Nephron progenitor cell (in vitro differentiated cells): ENCODE measurements around the gene FBXL7.

Source experiments
- DNase-seq: peaks from one replicate; pipeline ENCODE4 v3.0.0; 2021
- H3K27ac Mint-ChIP-seq: 2 replicates; pipeline ENCODE4 v1.8.0; 2021; ENCODE audit warnings: mild to moderate bottlenecking, moderate library complexity, mixed read lengths
- H3K27me3 Mint-ChIP-seq: 2 replicates; pipeline ENCODE4 v1.8.0; 2021; ENCODE audit warnings: mild to moderate bottlenecking, low read depth, mixed read lengths; ENCODE audit not compliant: poor library complexity
- H3K36me3 Mint-ChIP-seq: 2 replicates; pipeline ENCODE4 v1.8.0; 2021; ENCODE audit warnings: low read depth, mixed read lengths
- H3K4me1 Mint-ChIP-seq: 2 replicates; pipeline ENCODE4 v1.8.0; 2021; ENCODE audit warnings: mixed read lengths
- H3K4me3 Mint-ChIP-seq: 2 replicates; pipeline ENCODE4 v1.8.0; 2021; ENCODE audit warnings: mild to moderate bottlenecking, moderate library complexity, mixed read lengths
- H3K9me3 Mint-ChIP-seq: 2 replicates; pipeline ENCODE4 v1.8.0; 2021; ENCODE audit warnings: mild to moderate bottlenecking, moderate library complexity, mixed read lengths
- CTCF ChIP-seq: fragments of 200-600 bp; sonication (generic); IDR thresholded peaks from 2 replicates; pipeline ENCODE4 v1.5.0; 2021; ENCODE audit warnings: antibody characterized with exemption

The FBXL7 gene

DNA sequence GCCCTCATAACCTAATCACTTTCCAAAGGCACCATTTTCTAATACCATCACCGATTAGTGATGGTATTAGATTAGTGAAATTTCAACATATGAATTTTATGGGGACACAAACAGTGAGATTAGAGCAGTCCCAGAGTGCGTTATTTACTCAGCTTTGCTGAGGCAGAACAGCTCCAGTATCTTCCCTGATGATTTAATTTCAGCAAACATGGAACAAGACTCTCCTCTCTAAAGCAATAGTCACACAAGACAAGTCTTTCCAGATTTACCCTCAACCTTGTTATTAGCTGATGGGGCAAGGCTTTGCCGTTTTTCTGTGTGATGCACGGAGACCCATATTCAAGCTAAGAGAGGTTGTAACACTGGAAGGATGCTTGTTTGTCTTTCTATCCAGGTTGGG lies 333.4 kb downstream of the FBXL7 start:
- no peaks in the 10 kb centered on the region for H3K36me3 Mint-ChIP-seq
- no peak overlapping the region for H3K27ac Mint-ChIP-seq
- H3K9me3 Mint-ChIP-seq, result no peaks in the 10 kb centered on the region
- DNase-seq, result no peak
- H3K27me3 Mint-ChIP-seq, result no peaks in the 10 kb centered on the region
- no peak overlapping the region for H3K4me3 Mint-ChIP-seq
- H3K4me1 Mint-ChIP-seq, result no peaks in the 10 kb centered on the region
- no peak for TF ChIP-seq CTCF

GRCh38 chr5:15834596-15835245 lies 334.7 kb downstream of the FBXL7 start:
- Mint-ChIP-seq H3K4me1 (no peaks in the 10 kb centered on the region), H3K27ac (no peak overlapping the region), H3K9me3 (peaks cover 2% of the 10 kb centered on the region), H3K36me3 (no peaks in the 10 kb centered on the region), H3K27me3 (no peaks in the 10 kb centered on the region), H3K4me3 (no peak overlapping the region)
- DNase-seq, result no peak
- no peak for TF ChIP-seq CTCF

DNA sequence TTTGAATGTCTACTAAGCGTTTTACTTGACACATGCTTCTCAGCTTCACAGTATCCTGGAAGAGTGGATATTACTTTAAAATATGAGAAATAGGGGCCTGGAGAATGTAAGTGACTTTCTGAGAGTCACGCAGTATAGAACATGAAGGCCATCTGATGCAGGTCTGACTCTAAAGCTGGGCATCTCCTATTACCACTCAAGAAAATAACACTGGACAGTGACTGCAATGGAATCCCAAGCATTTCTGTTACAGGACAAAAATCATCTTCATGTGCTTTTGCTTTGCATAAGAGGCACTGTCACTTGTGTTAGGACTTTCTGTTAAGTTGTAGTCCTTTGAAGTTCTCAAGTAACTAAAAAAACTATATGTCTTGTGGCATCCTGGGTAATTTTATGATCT lies 335.5 kb downstream of the FBXL7 start:
- no peak for DNase-seq
- H3K36me3 Mint-ChIP-seq, result no peaks in the 10 kb centered on the region
- H3K4me3 Mint-ChIP-seq, result no peak overlapping the region
- no peak overlapping the region for H3K27ac Mint-ChIP-seq
- peaks cover 8% of the 10 kb centered on the region for H3K9me3 Mint-ChIP-seq
- TF ChIP-seq CTCF, result no peak
- no peaks in the 10 kb centered on the region for H3K27me3 Mint-ChIP-seq
- H3K4me1 Mint-ChIP-seq, result no peaks in the 10 kb centered on the region

DNA sequence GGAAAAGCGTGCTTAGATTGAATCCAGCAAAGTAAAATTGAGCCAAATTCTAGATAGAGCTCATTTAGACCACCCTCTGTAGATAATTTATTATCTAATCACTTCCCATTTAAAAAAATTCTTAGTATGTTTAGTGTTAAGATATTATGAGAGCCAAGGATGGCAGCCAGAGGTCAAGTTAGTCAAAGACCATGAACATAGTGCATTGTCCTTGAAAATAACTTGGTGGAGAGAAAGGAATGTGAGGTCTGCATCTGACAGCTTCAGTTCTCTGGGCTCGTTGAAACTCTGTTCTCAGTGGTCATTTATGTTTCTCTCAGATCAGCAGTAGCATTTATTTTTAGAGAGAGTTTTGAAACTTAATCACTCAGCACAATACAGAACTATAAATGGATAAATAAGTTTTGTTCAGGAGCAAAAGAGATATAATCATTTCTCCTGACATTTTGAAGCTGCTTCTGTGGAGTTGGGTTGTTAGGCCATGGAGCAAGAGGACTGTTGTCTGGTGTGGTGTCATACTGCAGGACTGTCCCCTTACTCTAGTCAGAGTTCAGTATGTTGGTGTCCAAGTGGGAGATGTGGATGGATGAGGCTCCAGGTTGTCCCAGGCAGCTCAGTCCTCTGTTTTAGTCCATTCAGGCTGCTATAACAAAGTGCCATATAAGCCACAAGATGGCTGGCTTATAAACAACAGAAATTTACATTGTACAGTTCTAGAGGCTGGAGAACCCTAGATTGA lies 337.7 kb downstream of the FBXL7 start:
- Mint-ChIP-seq H3K9me3 (peaks cover 24% of the 10 kb centered on the region), H3K36me3 (peaks cover 3% of the 10 kb centered on the region), H3K27ac (no peak overlapping the region), H3K27me3 (peaks cover 3% of the 10 kb centered on the region), H3K4me3 (no peak overlapping the region), H3K4me1 (no peaks in the 10 kb centered on the region)
- DNase-seq, result no peak
- no peak for TF ChIP-seq CTCF

DNA sequence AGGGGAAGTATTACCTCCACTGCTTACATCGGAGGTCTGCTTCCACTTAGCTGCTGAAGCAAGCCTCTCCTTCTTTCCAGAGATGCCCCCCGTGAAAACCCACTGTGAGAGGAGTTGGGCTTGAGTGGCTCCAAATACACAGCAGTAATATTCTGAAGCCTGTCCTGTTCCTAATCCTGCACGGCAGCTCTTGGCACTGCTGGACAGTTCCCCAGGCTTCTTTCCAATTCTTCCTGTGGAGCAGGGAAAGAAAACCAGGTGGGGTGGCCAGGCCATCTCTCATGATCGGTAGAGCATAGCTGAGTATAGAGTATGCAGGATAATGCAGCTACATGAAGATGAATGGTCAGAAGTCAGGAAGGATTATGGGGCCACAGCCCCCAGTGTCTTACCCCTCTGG lies 344.3 kb downstream of the FBXL7 start:
- H3K36me3 Mint-ChIP-seq, result peaks cover 6% of the 10 kb centered on the region

More for the DNA sequence above, 344.3 kb downstream of the FBXL7 start:
- no peak for TF ChIP-seq CTCF
- H3K4me3 Mint-ChIP-seq, result no peak overlapping the region
- no peak overlapping the region for H3K27ac Mint-ChIP-seq
- no peaks in the 10 kb centered on the region for H3K4me1 Mint-ChIP-seq
- no peak for DNase-seq
- H3K27me3 Mint-ChIP-seq, result peaks cover 6% of the 10 kb centered on the region
- H3K9me3 Mint-ChIP-seq, result peaks cover 32% of the 10 kb centered on the region
